ENCODE results near the gene ZNF197.

GRCh38 chr3:44680921-44681455 is 56.2 kb downstream of the ZNF197 start:
- TF ChIP-seq POU6F1 (CRISPR knock-in tag; IDR thresholded peaks at IDR 0.05; ENCODE audit: borderline replicate concordance, low read depth) (no peak), ZNF70 (CRISPR knock-in tag; IDR thresholded peaks at IDR 0.05) (no peak)

Data from SK-N-SH treated with all-trans-retinoic acid at 6 μM for 48 hours (cell line).